Measurements from ENCODE around the gene ENKUR. TPM values are rescaled to one million over a fixed set of nuclear protein-coding genes. Genes with fewer than 3 reads are reported as not detected.

ENKUR gene
- total and polyA plus RNA-seq, 2 experiments from 2014 or later: 0.44 TPM; not detected in 1

DNA sequence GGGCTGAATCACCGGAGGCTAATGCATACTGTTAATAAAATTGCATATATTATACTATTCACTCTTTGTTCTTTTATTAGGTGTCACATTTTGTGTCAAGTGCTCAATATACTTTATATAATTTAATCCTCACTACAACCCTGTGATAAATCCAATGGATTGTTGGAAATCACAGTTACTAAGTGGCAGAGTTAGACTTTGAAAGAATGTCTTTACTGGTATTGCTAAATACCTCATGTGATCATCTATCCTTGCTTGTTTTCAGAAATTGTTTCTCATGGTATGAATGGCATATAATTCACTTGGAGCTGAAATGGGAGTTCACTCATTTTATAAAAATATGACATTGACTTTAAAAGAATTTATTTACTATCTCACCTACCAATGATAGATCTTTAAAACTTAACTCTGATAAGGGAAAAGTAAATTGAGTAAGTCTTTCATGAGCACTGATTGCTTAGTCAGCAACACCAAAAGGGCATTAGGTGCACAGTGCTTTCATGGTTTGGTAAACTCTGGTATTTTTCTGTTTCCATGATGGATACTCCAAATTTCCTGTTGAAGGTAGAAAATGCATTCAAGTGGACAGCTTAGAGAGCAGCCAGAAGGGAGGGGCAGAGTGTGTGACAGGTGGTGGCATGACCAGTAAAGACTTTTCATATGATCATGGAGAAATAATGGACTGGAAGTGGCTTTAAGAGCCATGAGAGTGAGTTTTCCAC is 22.6 kb downstream of the ENKUR start (continued):
- TF ChIP-seq ZNF114 (CRISPR knock-in tag; IDR thresholded peaks at IDR 0.05): no peak
- TF ChIP-seq, protein P1, sequence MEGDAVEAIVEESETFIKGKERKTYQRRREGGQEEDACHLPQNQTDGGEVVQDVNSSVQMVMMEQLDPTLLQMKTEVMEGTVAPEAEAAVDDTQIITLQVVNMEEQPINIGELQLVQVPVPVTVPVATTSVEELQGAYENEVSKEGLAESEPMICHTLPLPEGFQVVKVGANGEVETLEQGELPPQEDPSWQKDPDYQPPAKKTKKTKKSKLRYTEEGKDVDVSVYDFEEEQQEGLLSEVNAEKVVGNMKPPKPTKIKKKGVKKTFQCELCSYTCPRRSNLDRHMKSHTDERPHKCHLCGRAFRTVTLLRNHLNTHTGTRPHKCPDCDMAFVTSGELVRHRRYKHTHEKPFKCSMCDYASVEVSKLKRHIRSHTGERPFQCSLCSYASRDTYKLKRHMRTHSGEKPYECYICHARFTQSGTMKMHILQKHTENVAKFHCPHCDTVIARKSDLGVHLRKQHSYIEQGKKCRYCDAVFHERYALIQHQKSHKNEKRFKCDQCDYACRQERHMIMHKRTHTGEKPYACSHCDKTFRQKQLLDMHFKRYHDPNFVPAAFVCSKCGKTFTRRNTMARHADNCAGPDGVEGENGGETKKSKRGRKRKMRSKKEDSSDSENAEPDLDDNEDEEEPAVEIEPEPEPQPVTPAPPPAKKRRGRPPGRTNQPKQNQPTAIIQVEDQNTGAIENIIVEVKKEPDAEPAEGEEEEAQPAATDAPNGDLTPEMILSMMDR (conservative IDR thresholded peaks at IDR 0.05; ENCODE audit: low read depth in 2 of 2): no peak
- TF ChIP-seq, protein P2, sequence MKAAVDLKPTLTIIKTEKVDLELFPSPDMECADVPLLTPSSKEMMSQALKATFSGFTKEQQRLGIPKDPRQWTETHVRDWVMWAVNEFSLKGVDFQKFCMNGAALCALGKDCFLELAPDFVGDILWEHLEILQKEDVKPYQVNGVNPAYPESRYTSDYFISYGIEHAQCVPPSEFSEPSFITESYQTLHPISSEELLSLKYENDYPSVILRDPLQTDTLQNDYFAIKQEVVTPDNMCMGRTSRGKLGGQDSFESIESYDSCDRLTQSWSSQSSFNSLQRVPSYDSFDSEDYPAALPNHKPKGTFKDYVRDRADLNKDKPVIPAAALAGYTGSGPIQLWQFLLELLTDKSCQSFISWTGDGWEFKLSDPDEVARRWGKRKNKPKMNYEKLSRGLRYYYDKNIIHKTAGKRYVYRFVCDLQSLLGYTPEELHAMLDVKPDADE (IDR thresholded peaks at IDR 0.05): no peak
- no peak for TF ChIP-seq ZNF331 (CRISPR knock-in tag; IDR thresholded peaks at IDR 0.05; ENCODE audit: low read depth)
- no peak for TF ChIP-seq STAT1 (IDR thresholded peaks at IDR 0.05; ENCODE audit: unreplicated experiment)
- no peak for TF ChIP-seq CREB1 (CRISPR knock-in tag; IDR thresholded peaks at IDR 0.05; ENCODE audit: low read depth)

DNA sequence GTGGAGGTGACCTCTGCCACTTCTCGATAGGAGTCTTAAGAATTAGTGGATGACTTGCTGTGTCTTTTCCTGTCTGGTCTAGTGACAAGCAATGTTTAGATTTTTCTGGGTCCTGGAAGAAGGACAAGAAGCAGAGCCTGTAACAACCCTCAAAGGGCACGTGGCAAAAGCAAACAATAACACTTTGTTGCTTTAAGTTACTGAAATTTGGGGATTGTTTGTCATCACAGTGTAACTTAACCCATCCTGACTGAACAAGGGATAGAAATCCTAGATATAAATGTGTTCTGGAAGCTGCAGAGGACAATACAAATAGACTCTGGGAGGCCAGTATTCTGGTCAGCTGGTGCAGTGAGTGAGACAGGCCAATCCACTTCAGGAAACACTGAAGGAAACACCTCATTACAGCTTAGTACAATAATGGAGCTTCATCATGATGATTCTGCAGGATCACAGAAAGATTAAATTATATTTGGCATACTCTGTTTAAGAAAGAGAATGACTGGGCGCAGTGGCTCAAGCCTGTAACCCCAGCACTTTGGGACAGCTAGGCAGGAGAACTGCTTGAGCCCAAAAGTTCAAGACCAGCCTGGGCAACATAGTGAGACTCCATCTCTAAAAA is 23.3 kb downstream of the ENKUR start:
- Mint-ChIP-seq H3K27me3 (ENCODE audit: insufficient read depth, low read depth, poor library complexity) (peaks cover 2% of the 10 kb centered on the region), H3K4me1 (no peaks in the 10 kb centered on the region), H3K27ac (no peak overlapping the region), H3K4me3 (no peak overlapping the region), H3K36me3 (ENCODE audit: low read depth) (no peaks in the 10 kb centered on the region), H3K9me3 (no peaks in the 10 kb centered on the region)
- Histone ChIP-seq H3F3A (replicated peaks; ENCODE audit: low read depth) (no peaks in the 10 kb centered on the region), H3K4me3 (no peak overlapping the region), H2AFZ (no peak overlapping the region), H3K27ac (ENCODE audit: low read depth) (no peak overlapping the region), H3K9me2 (ENCODE audit: insufficient read depth) (no peaks in the 10 kb centered on the region), H3K27me3 (ENCODE audit: insufficient read depth) (no peaks in the 10 kb centered on the region), H3K36me3 (ENCODE audit: insufficient read depth) (no peaks in the 10 kb centered on the region), H3K4me1 (ENCODE audit: insufficient read depth) (no peaks in the 10 kb centered on the region), H3K4me2 (no peak overlapping the region), H4K20me1 (replicated peaks; ENCODE audit: insufficient read depth) (no peaks in the 10 kb centered on the region), H3K79me2 (replicated peaks; ENCODE audit: insufficient read depth) (no peaks in the 10 kb centered on the region)
- DNase-seq (ENCODE audit: low spot score) (no peak), ATAC-seq (no peak)
- TF ChIP-seq ZNF331 (CRISPR knock-in tag; IDR thresholded peaks at IDR 0.05; ENCODE audit: low read depth) (no peak), EZH2 (IDR thresholded peaks at IDR 0.05; ENCODE audit: low read depth, unreplicated experiment) (no peak), CREB1 (CRISPR knock-in tag; IDR thresholded peaks at IDR 0.05; ENCODE audit: low read depth) (no peak), NANOG (IDR thresholded peaks at IDR 0.05; ENCODE audit: borderline replicate concordance) (no peak), JUNB (IDR thresholded peaks at IDR 0.05; ENCODE audit: unreplicated experiment) (no peak), EZH2phosphoT487 (IDR thresholded peaks at IDR 0.05; ENCODE audit: unreplicated experiment) (no peak), POLR2AphosphoS5 (IDR thresholded peaks at IDR 0.05; ENCODE audit: low read depth) (no peak), STAT1 (IDR thresholded peaks at IDR 0.05; ENCODE audit: unreplicated experiment) (no peak), ZNF114 (CRISPR knock-in tag; IDR thresholded peaks at IDR 0.05) (no peak)
- TF ChIP-seq, protein P3, sequence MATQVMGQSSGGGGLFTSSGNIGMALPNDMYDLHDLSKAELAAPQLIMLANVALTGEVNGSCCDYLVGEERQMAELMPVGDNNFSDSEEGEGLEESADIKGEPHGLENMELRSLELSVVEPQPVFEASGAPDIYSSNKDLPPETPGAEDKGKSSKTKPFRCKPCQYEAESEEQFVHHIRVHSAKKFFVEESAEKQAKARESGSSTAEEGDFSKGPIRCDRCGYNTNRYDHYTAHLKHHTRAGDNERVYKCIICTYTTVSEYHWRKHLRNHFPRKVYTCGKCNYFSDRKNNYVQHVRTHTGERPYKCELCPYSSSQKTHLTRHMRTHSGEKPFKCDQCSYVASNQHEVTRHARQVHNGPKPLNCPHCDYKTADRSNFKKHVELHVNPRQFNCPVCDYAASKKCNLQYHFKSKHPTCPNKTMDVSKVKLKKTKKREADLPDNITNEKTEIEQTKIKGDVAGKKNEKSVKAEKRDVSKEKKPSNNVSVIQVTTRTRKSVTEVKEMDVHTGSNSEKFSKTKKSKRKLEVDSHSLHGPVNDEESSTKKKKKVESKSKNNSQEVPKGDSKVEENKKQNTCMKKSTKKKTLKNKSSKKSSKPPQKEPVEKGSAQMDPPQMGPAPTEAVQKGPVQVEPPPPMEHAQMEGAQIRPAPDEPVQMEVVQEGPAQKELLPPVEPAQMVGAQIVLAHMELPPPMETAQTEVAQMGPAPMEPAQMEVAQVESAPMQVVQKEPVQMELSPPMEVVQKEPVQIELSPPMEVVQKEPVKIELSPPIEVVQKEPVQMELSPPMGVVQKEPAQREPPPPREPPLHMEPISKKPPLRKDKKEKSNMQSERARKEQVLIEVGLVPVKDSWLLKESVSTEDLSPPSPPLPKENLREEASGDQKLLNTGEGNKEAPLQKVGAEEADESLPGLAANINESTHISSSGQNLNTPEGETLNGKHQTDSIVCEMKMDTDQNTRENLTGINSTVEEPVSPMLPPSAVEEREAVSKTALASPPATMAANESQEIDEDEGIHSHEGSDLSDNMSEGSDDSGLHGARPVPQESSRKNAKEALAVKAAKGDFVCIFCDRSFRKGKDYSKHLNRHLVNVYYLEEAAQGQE (IDR thresholded peaks at IDR 0.05; ENCODE audit: unreplicated experiment): no peak

All from GM23338 (cell line).